K562 (cell line): ENCODE results near the gene PPP1R13B. TPM values are rescaled to one million over a fixed set of nuclear protein-coding genes. Genes with fewer than 3 reads are reported as not detected.

Experiments used
- ATAC-seq: fragments of 200-7000 bp; cut with Tn5 transposase; 3 replicates; pipeline ENCODE4 v1.9.1; 2020; ENCODE audit warnings: moderate library complexity
- BruUV-seq: library from RNA; stranded (reverse); fragments of 400-500 nt; replicated peaks from 2 replicates; lab custom pipeline; 2021; lab: Mats Ljungman, UMichigan
- CTCF ChIA-PET: fragments of 300-600 bp; formaldehyde crosslinking; extraction: SDS; loops from one replicate; lab custom pipeline; 2021; ENCODE audit warnings: low intra/inter-chr PET ratio; lab: Yijun Ruan, JAX
- POLR2A ChIA-PET: fragments of 300-600, 350-650 bp; sonication (Branson Sonifier 250); formaldehyde crosslinking; extraction: SDS; loops from one replicate; lab custom pipeline; 2021; ENCODE audit warnings: antibody characterized with exemption, inconsistent platforms; lab: Yijun Ruan, JAX
- DNase-seq, 4 experiments: peaks; one replicate each; pipeline versions ENCODE4 v3.0.0 to v3.0.0-alpha.2; 2011 to 2018; ENCODE audit warnings: low spot score in 3 of 4, mixed read lengths in 3 of 4; ENCODE audit errors: extremely low read depth in 1 of 4
- FAIRE-seq: peaks from 2 replicates; lab custom pipeline; 2011; peaks lifted over from hg19 to GRCh38; lab: Jason Lieb, UNC
- H2AFZ ChIP-seq: 2 replicates; pipeline ENCODE4 v1.6.0; 2011; ENCODE audit warnings: low read depth, low read length, control low read depth, inconsistent platforms
- H3K27ac ChIP-seq: fragments of 200-600 bp; 3 replicates; pipeline ENCODE4 v1.8.0; 2011; ENCODE audit warnings: low read depth, mild to moderate bottlenecking, control low read depth, inconsistent platforms, low read length, moderate library complexity, mixed read lengths; ENCODE audit errors: extremely low read depth
- H3K27me3 ChIP-seq, 2 experiments: fragments of 300-600 bp in 1 of 2; 2 replicates in 1 of 2; 3 replicates in 1 of 2; pipeline versions ENCODE4 v1.6.0 to v1.8.0; 2011; ENCODE audit warnings: inconsistent platforms in 2 of 2, low read length in 2 of 2, mild to moderate bottlenecking in 1 of 2, mixed read lengths in 1 of 2, moderate library complexity in 1 of 2; ENCODE audit not compliant: control insufficient read depth in 2 of 2, insufficient read depth in 2 of 2
- H3K36me3 ChIP-seq: fragments of 300-600 bp; 3 replicates; pipeline ENCODE4 v1.8.0; 2011; ENCODE audit warnings: mild to moderate bottlenecking, low read length, inconsistent platforms; ENCODE audit not compliant: control insufficient read depth, insufficient read depth
- H3K4me1 ChIP-seq, 2 experiments: fragments of 200-600 bp in 1 of 2; replicated peaks in 1 of 2; 2 replicates in 1 of 2; 3 replicates in 1 of 2; pipeline versions ENCODE4 v1.5.1 to v1.8.0; 2011; ENCODE audit warnings: inconsistent platforms in 2 of 2, low read length in 2 of 2, mild to moderate bottlenecking in 1 of 2, mixed read lengths in 1 of 2, moderate library complexity in 1 of 2; ENCODE audit not compliant: control insufficient read depth in 2 of 2, insufficient read depth in 2 of 2
- H3K4me2 ChIP-seq: 2 replicates; pipeline ENCODE4 v1.6.1; 2011; ENCODE audit warnings: low read length, control low read depth, inconsistent platforms, mixed read lengths; ENCODE audit not compliant: insufficient read depth
- H3K4me3 ChIP-seq: fragments of 200-600 bp; sonication (generic), shearing (Covaris generic); 2 replicates; pipeline ENCODE4 v1.5.1; 2016; ENCODE audit warnings: control low read depth, inconsistent platforms
- H3K79me2 ChIP-seq: fragments of 200-600 bp; 3 replicates; pipeline ENCODE4 v1.8.0; 2011; ENCODE audit warnings: low read length, inconsistent platforms; ENCODE audit not compliant: control insufficient read depth, insufficient read depth
- H3K9ac ChIP-seq, 2 experiments: 2 replicates each; pipeline versions ENCODE4 v1.6.0 to v1.6.1; 2011; ENCODE audit warnings: low read depth in 2 of 2, low read length in 2 of 2, control low read depth in 1 of 2, inconsistent platforms in 1 of 2, mild to moderate bottlenecking in 1 of 2, mixed read lengths in 1 of 2; ENCODE audit not compliant: insufficient read depth in 1 of 2
- H3K9me1 ChIP-seq: one replicate; pipeline ENCODE4 v1.6.0; 2011; ENCODE audit warnings: inconsistent platforms, mild to moderate bottlenecking, low read length, moderate library complexity; ENCODE audit not compliant: control insufficient read depth, insufficient read depth
- H3K9me3 ChIP-seq: replicated peaks from 2 replicates; pipeline ENCODE4 v1.5.1; 2011; ENCODE audit warnings: low read depth, low read length, inconsistent platforms; ENCODE audit not compliant: control insufficient read depth, insufficient read depth
- H4K20me1 ChIP-seq: replicated peaks from 2 replicates; pipeline ENCODE4 v1.6.1; 2011; ENCODE audit warnings: low read length, inconsistent platforms, mixed read lengths; ENCODE audit not compliant: control insufficient read depth, insufficient read depth
- CBX2 ChIP-seq: fragments of 200-600 bp; sonication (generic); IDR thresholded peaks from one replicate; pipeline ENCODE4 v1.6.1; 2012; ENCODE audit warnings: mild to moderate bottlenecking, low read length, inconsistent platforms; ENCODE audit not compliant: insufficient read depth, poor library complexity, severe bottlenecking
- RBFOX2 ChIP-seq: fragments of 200-400 bp; formaldehyde crosslinking; IDR thresholded peaks from 2 replicates; pipeline ENCODE4 v1.6.1; 2017; ENCODE audit warnings: low read depth, mild to moderate bottlenecking, low read length, moderate library complexity
- WGBS: fragments of 100-300 bp; shearing (Covaris generic); methylation state at CpG from one replicate; pipeline ENCODE4 v1.1.6; 2016; ENCODE audit warnings: low coverage, mixed read lengths; ENCODE audit not compliant: insufficient coverage; ENCODE audit errors: missing lambda C conversion rate; 5-methylcytosine and 5-hydroxymethylcytosine counted together
- in situ Hi-C: fragments of 300-500 bp; cut with MboI; formaldehyde crosslinking; loops from 4 replicates; pipeline ENCODE4 v1.15.0; 2018; ENCODE audit warnings: inconsistent platforms, mixed read lengths
- intact Hi-C: fragments of 100-400 bp; cut with micrococcal nuclease; formaldehyde crosslinking; loops from 2 replicates; pipeline ENCODE4 v1.14.2; 2022
- polyA plus RNA-seq, 8 experiments: library from polyadenylated mRNA; depleted of rRNA in 4 of 8; stranded (reverse) in 5 of 8; unstranded in 3 of 8; fragments of >200 nt; fragmentation: Nextera tagmentation in 2 of 8; fragmentation: Illumina TruSeq in 1 of 8; extraction: Ambion mirVana in 2 of 8; extraction: Trizol in 1 of 8; gene quantifications; 2 replicates each; pipeline versions ENCODE4 v1.2.1 to v1.2.3, GENCODE V29; 2011 to 2014; ENCODE audit warnings: inconsistent platforms in 1 of 8, missing spikeins in 1 of 8
- total RNA-seq, 7 experiments: library from RNA; depleted of rRNA in 6 of 7; stranded (reverse); fragments of >200 nt in 6 of 7; fragmentation: Illumina TruSeq in 2 of 7; extraction: Trizol in 2 of 7; gene quantifications; 2 replicates each; pipeline versions ENCODE4 v1.2.1 to v1.2.3, GENCODE V29; 2011 to 2021; ENCODE audit warnings: low replicate concordance in 1 of 7
- TF ChIP-seq, protein P1 (sequence below): fragments of 200-800 bp; sonication (Bioruptor generic); IDR thresholded peaks from 2 replicates; pipeline ENCODE4 v1.6.1; 2017; ENCODE audit warnings: missing genetic modification characterization, missing compliant biosample characterization

The PPP1R13B gene
- total and polyA plus RNA-seq, 9 of the 15 experiments (the other 6 are each of a cell fraction or from before 2014, with no cell fraction given): 0.03 to 1.7 (median 0.15) TPM

DNA sequence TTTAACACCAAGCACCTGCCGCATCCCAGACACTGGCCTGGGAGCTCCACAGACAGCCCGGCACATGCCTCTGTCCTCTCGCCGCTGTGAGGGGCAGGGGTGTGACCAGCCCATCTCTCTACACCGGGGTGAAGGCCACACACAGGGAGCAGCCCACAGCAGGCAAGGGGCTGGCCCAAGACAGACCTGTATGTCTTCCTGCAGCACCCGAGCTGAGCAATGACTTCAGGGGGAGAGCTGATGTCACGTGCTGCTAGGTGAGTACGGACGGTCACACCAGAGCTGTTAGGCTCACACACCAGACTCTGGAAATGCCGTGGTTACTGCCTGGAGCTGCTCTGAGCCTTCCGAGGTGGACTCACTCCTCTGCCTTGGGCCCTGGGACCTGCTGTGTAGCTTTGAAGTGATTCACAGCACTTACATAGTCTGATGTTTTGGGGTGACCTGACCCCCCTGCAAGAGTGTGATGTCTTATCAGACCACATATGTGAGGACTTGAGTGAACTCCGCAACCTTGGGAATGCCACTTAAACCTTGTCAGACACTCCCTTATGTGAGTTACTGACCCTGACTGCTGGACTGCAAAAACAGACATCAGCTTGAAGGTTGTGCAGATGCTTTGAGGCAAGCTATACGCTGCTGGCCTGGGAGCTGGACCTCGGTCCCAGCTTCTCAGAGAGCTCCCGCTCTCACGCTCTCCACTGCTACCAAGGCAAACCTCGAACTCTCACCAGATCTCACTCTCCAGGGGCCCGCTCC lies 133.9 kb downstream of the PPP1R13B start (continued):
- TF ChIP-seq, protein P1, sequence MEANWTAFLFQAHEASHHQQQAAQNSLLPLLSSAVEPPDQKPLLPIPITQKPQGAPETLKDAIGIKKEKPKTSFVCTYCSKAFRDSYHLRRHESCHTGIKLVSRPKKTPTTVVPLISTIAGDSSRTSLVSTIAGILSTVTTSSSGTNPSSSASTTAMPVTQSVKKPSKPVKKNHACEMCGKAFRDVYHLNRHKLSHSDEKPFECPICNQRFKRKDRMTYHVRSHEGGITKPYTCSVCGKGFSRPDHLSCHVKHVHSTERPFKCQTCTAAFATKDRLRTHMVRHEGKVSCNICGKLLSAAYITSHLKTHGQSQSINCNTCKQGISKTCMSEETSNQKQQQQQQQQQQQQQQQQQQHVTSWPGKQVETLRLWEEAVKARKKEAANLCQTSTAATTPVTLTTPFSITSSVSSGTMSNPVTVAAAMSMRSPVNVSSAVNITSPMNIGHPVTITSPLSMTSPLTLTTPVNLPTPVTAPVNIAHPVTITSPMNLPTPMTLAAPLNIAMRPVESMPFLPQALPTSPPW: peak; percentile 48; the same call in 1 of the 2 replicates
- TF ChIP-seq, all 486 proteins: peak for 9

DNA sequence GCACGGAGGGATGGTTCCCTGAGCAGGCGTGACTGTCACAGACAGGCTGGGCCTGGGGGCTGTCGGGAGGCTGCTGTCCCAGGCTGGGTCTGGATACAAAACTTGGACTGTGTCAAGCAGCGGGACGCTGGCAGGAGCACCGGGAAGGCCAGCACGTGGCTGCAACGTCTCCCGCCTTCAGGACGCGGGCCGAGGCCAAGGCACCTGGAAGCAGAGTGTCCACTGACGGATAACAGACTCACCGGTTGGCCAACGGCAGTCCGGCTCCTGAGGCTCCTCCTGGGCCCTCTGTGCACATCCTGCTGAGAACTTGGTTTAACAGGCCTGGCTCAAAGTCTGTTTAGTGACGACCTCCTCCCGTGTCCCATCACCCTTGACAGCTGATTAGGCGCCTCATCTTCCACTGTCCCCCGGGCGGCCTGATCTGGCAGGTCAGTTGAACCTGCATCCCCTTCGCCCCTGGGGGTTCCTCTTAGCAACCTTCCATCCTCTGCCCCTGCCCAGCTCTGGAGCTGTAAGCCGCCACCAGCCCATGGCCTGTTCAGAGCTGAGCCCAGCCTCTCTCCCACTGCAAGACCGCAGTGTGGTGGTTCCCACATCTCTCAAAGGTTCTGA lies 134.6 kb downstream of the PPP1R13B start:
- Histone ChIP-seq H3K36me3 (peaks cover 61% of the 10 kb centered on the region; the same call in 2 of the 3 replicates), H3K9me3 (no peaks in the 10 kb centered on the region), H3K4me1 (peaks cover 22 to 48% of the 10 kb centered on the region in 2 experiments; a peak in 4 of 5 replicates), H3K79me2 (peaks cover 50% of the 10 kb centered on the region), H4K20me1 (0 out of 2 replicates have a peak, but pooled peaks cover 2% of the 10 kb centered on the region), H3K9ac (peak overlapping the region in 1 of 2 experiments; percentile 97; a peak in 2 of 4 replicates), H2AFZ (no peak overlapping the region), H3K27ac (no peak overlapping the region), H3K9me1 (no peaks in the 10 kb centered on the region), H3K27me3 (no peaks in the 10 kb centered on the region), H3K4me3 (no peak overlapping the region), H3K4me2 (no peak overlapping the region)
- 87% methylated on average over 12 of the region's 24 CpGs for WGBS
- ChIA-PET CTCF (no interaction called here), POLR2A (interaction anchor here (1.6 kb wide), 1 partner anchor 12 kb away, joined by 3 read pairs; no protein-coding TSS in a partner anchor)
- in situ Hi-C loops: no loop called here
- 0 out of 2 replicates have a peak, but pooled peaks have one; percentile 14 for TF ChIP-seq RBFOX2
- no peak for TF ChIP-seq CBX2
- no peak for DNase-seq
- BruUV-seq: no TSS peak
- intact Hi-C loops: no loop called here
- no peak for ATAC-seq
- FAIRE-seq: no peak
